Transverse colon (tissue), 4 donors: ENCODE data around the gene CACNA2D1. TPM values are rescaled to one million over a fixed set of nuclear protein-coding genes. Genes with fewer than 3 reads are reported as not detected.

Experiments
- DNase-seq: peaks from one replicate; pipeline ENCODE4 v3.0.0-alpha.2; 2019
- H3K27ac ChIP-seq, 4 donors: fragments of 200-600 bp; sonication (generic); 2 replicates each; pipeline ENCODE4 v1.5.1; 2016 to 2018; ENCODE audit warnings: inconsistent platforms in 4 of 4
- H3K27me3 ChIP-seq: fragments of 200-600 bp; sonication (generic); 2 replicates; pipeline ENCODE4 v1.5.1; 2017; ENCODE audit warnings: inconsistent platforms
- H3K36me3 ChIP-seq, 4 donors: fragments of 200-600 bp; sonication (generic); 2 replicates each; pipeline ENCODE4 v1.5.1; 2017 to 2019; ENCODE audit warnings: inconsistent platforms in 4 of 4
- H3K4me1 ChIP-seq, 4 donors: fragments of 200-600 bp; sonication (generic); 2 replicates each; pipeline ENCODE4 v1.5.1; 2017 to 2020; ENCODE audit warnings: inconsistent platforms in 4 of 4
- H3K4me3 ChIP-seq, 4 donors: fragments of 200-600 bp; sonication (generic); 1 replicate in 1 of 4; 2 replicates in 3 of 4; pipeline versions ENCODE4 v1.5.1 to v1.6.1; 2017 to 2019; ENCODE audit warnings: inconsistent platforms in 4 of 4
- H3K9me3 ChIP-seq, 2 donors: fragments of 200-600 bp; sonication (generic); 2 replicates each; pipeline ENCODE4 v1.5.1; 2017 to 2019; ENCODE audit warnings: inconsistent platforms in 2 of 2
- CTCF ChIP-seq, 5 experiments: fragments of 200-600 bp in 3 of 5; fragments of 450-650 bp in 2 of 5; sonication (generic) in 3 of 5; IDR thresholded peaks; 1 replicate in 2 of 5; 2 replicates in 3 of 5; pipeline ENCODE4 v1.5.1; 2016 to 2017; ENCODE audit warnings: antibody characterized with exemption in 5 of 5, inconsistent platforms in 3 of 5, mild to moderate bottlenecking in 2 of 5, moderate library complexity in 1 of 5
- EP300 ChIP-seq: sonication (generic); formaldehyde crosslinking; IDR thresholded peaks from one replicate; pipeline ENCODE4 v1.6.1; 2017; ENCODE audit warnings: antibody characterized with exemption, low read depth
- POLR2A ChIP-seq: fragments of 450-650 bp; IDR thresholded peaks from one replicate; pipeline ENCODE4 v1.6.1; 2016; ENCODE audit warnings: antibody characterized with exemption, mild to moderate bottlenecking, moderate library complexity
- POLR2AphosphoS5 ChIP-seq, 3 donors: sonication (generic); formaldehyde crosslinking; IDR thresholded peaks; one replicate each; pipeline ENCODE4 v1.6.1; 2016; ENCODE audit warnings: antibody characterized with exemption in 3 of 3
- WGBS, 2 donors: methylation state at CpG; one replicate each; pipeline ENCODE4 v1.1.5; 2018; ENCODE audit warnings: low coverage in 1 of 2; 5-methylcytosine and 5-hydroxymethylcytosine counted together
- in situ Hi-C, 4 donors: fragments of 200-750 bp; cut with MboI; loops; one replicate each; pipeline versions ENCODE4 v1.15.0 to v1.15.1; 2017; ENCODE audit warnings: low sequenced_read_pairs in 3 of 4, low pct_ligation_motif_present in 1 of 4, low pct_unique_long_range_greater_than_20kb in 1 of 4
- intact Hi-C: fragments of 100-400 bp; cut with DNase I; formaldehyde crosslinking; loops from one replicate; pipeline ENCODE4 v1.15.1; 2023; ENCODE audit warnings: low total_unique reads
- total RNA-seq, 4 donors: library from RNA; depleted of rRNA; stranded (reverse); fragments of >200 nt; gene quantifications; one replicate each; pipeline ENCODE4 v1.1.0, GENCODE V29; 2016

The CACNA2D1 gene
- total RNA-seq, 4 donors from 2014 or later = 11.0 to 126 (median 22.9) TPM

- in situ Hi-C loops = loop anchor here in 2 of 4 donors (25.0 kb wide), 2 partner anchors 533 to 708 kb away; no protein-coding TSS in a partner anchor
- TF ChIP-seq POLR2A (no peak), EP300 (no peak), POLR2AphosphoS5 (IDR thresholded peaks at IDR 0.05) (no peak), CTCF (IDR thresholded peaks at IDR 0.05) (no peak)
- H3K27ac ChIP-seq = no peak overlapping the region
- 91 to 97% methylated on average over 1 of the region's 1 CpG for WGBS, 2 donors
- intact Hi-C loops = no loop called here
- no peaks in the 10 kb centered on the region for H3K9me3 ChIP-seq
- H3K27me3 ChIP-seq = no peaks in the 10 kb centered on the region
- H3K36me3 ChIP-seq = no peaks in the 10 kb centered on the region
- no peak overlapping the region for H3K4me3 ChIP-seq
- no peak for DNase-seq
- H3K4me1 ChIP-seq = no peaks in the 10 kb centered on the region
Observed at GRCh38 chr7:82029236-82029913, 414.2 kb downstream of the CACNA2D1 start.

GRCh38 chr7:82028097-82028496, 415.5 kb downstream of the CACNA2D1 start:
- in situ Hi-C loops = loop anchor here in 2 of 4 donors (25.0 kb wide), 2 partner anchors 534 to 709 kb away; no protein-coding TSS in a partner anchor

GRCh38 chr7:82021713-82022112, 421.9 kb downstream of the CACNA2D1 start:
- Histone ChIP-seq H3K27me3 (no peaks in the 10 kb centered on the region), H3K4me3 (no peak overlapping the region), H3K4me1 (no peaks in the 10 kb centered on the region), H3K36me3 (no peaks in the 10 kb centered on the region), H3K9me3 (no peaks in the 10 kb centered on the region), H3K27ac (no peak overlapping the region)
- DNase-seq = no peak
- intact Hi-C loops (no loop called here), in situ Hi-C loops (loop anchor here (25.0 kb wide), 1 partner anchor 534 kb away; no protein-coding TSS in a partner anchor)
- TF ChIP-seq CTCF (IDR thresholded peaks at IDR 0.05) (no peak), POLR2AphosphoS5 (IDR thresholded peaks at IDR 0.05) (no peak), EP300 (no peak), POLR2A (no peak)

More at GRCh38 chr7:82028097-82028496, 415.5 kb downstream of the CACNA2D1 start:
- no peak for DNase-seq
- Histone ChIP-seq H3K4me3 (no peak overlapping the region), H3K4me1 (no peaks in the 10 kb centered on the region), H3K27ac (no peak overlapping the region), H3K9me3 (no peaks in the 10 kb centered on the region), H3K27me3 (no peaks in the 10 kb centered on the region), H3K36me3 (no peaks in the 10 kb centered on the region)
- intact Hi-C loops = no loop called here
- 71 to 88% methylated on average over 1 of the region's 1 CpG for WGBS, 2 donors
- no peak for TF ChIP-seq POLR2AphosphoS5 (IDR thresholded peaks at IDR 0.05)
- no peak for TF ChIP-seq POLR2A
- TF ChIP-seq EP300 = no peak
- TF ChIP-seq CTCF (IDR thresholded peaks at IDR 0.05) = no peak

- Histone ChIP-seq H3K4me3 (no peak overlapping the region), H3K9me3 (no peaks in the 10 kb centered on the region), H3K27me3 (no peaks in the 10 kb centered on the region), H3K4me1 (no peaks in the 10 kb centered on the region), H3K36me3 (no peaks in the 10 kb centered on the region), H3K27ac (no peak overlapping the region)
- WGBS, 2 donors = 61 to 81% methylated on average over 2 of the region's 2 CpGs
- in situ Hi-C loops (loop anchor here (25.0 kb wide), 1 partner anchor 534 kb away; no protein-coding TSS in a partner anchor), intact Hi-C loops (no loop called here)
- TF ChIP-seq EP300 = no peak
- no peak for TF ChIP-seq POLR2AphosphoS5 (IDR thresholded peaks at IDR 0.05)
- no peak for TF ChIP-seq CTCF (IDR thresholded peaks at IDR 0.05)
- no peak for TF ChIP-seq POLR2A
- DNase-seq = no peak
Observed at GRCh38 chr7:82021036-82021435, 422.5 kb downstream of the CACNA2D1 start.
